D721Med (cell line): Measurements from ENCODE around the gene ZNF282.
"Not testable (repeated sequence)": the region's sequence is repeated elsewhere in the genome, so short reads cannot be mapped to it uniquely, and the experiment has no call there.

Source experiments
- DNase-seq: peaks from one replicate; pipeline ENCODE4 v3.0.0; 2011; ENCODE audit warnings: low spot score; ENCODE audit not compliant: insufficient read length
- FAIRE-seq: peaks from 2 replicates; lab custom pipeline; 2011; peaks lifted over from hg19 to GRCh38; lab: Jason Lieb, UNC
- CTCF ChIP-seq: IDR thresholded peaks from 2 replicates; pipeline ENCODE4 v1.5.1; 2012; ENCODE audit warnings: mild to moderate bottlenecking, control low read depth; ENCODE audit not compliant: insufficient read depth; ENCODE audit errors: missing control alignments

The ZNF282 gene

GRCh38 chr7:149225106-149225505 lies 29.8 kb downstream of the ZNF282 start:
- no peak for DNase-seq
- FAIRE-seq: no peak
- no peak for TF ChIP-seq CTCF

GRCh38 chr7:149225656-149226055 lies 30.3 kb downstream of the ZNF282 start:
- TF ChIP-seq CTCF: no peak
- FAIRE-seq (no peak), DNase-seq (no peak)

GRCh38 chr7:149226366-149226765 lies 31.0 kb downstream of the ZNF282 start:
- FAIRE-seq, DNase-seq: not testable (repeated sequence)

GRCh38 chr7:149226840-149227494 lies 31.6 kb downstream of the ZNF282 start:
- no peak for TF ChIP-seq CTCF
- FAIRE-seq (no peak), DNase-seq (no peak)

GRCh38 chr7:149228831-149229471 lies 33.6 kb downstream of the ZNF282 start:
- DNase-seq (no peak), FAIRE-seq (no peak)
- no peak for TF ChIP-seq CTCF

GRCh38 chr7:149229526-149229925 lies 34.2 kb downstream of the ZNF282 start:
- no peak for TF ChIP-seq CTCF
- DNase-seq (no peak), FAIRE-seq (no peak)

GRCh38 chr7:149232362-149232761 lies 37.0 kb downstream of the ZNF282 start:
- FAIRE-seq: no peak
- TF ChIP-seq CTCF: no peak
- DNase-seq: no peak

- FAIRE-seq, DNase-seq: not testable (repeated sequence)
Measured at GRCh38 chr7:149233655-149234204, 38.4 kb downstream of the ZNF282 start.
